Measurements from ENCODE around the gene WFS1.

The WFS1 gene

GRCh38 chr4:6227412-6228157 is 42.1 kb upstream of the WFS1 start:
- DNase-seq (ENCODE audit: low read depth, low spot score): no peak
- Histone ChIP-seq H3K9me3 (ENCODE audit: low read depth, low read length) (no peaks in the 10 kb centered on the region), H3K9ac (ENCODE audit: insufficient read length) (no peak overlapping the region), H3K4me3 (no peak overlapping the region), H3K27ac (no peak overlapping the region), H3K36me3 (ENCODE audit: insufficient read depth, low read length) (no peaks in the 10 kb centered on the region)
- no peak for TF ChIP-seq EZH2 (IDR thresholded peaks at IDR 0.05)
- TF ChIP-seq FOXP2 (optimal IDR thresholded peaks at IDR 0.05; ENCODE audit: control extremely low read depth, extremely low read length, insufficient read depth): no peak
- no peak for TF ChIP-seq POLR2AphosphoS5 (IDR thresholded peaks at IDR 0.05; ENCODE audit: borderline replicate concordance, low read depth, low read length)

DNA sequence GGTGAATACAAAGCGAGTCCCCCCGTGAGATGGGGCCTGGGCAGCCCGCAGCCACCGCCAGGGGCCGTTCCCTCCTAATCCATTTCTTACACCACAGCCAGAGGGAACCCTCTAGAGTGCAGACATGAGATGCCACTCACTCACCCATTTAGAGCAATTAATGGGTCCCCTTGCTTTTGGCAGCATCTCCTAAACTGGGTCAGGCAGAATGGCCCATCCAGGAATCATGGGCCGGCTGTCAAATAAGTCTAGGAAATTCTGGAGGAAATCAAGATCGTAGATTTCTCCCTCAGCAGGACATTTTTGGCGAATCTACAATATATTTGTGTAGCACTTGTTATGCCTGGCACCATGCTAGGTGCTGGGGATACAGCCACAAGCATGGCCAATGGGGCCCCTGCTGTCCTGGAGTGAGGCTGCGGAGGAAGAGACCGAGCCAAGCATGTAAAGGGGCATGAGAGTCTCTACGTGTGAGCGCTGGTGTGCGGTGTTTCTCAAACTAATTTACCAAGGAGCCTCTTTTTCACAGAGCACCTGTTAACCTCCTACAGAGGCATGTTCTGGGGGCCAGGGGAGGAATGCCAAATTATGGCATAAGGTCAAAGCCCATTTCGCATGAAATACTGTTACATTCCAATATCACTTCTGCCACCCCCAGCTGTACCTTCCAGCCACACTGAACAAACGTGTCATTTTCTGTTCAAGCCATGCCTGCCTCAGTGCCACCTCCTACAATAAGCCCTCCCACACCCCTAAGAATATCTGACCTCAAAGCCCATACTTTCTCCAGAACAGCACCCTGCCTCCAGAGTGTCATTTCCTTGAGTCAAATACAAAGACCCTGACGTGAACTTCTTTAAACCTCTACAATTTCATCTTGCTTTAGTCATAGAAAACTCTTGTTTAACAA is 41.2 kb upstream of the WFS1 start:
- DNase-seq (ENCODE audit: low read depth, low spot score): no peak
- TF ChIP-seq EZH2 (IDR thresholded peaks at IDR 0.05): no peak
- TF ChIP-seq POLR2AphosphoS5 (IDR thresholded peaks at IDR 0.05; ENCODE audit: borderline replicate concordance, low read depth, low read length): no peak
- no peak for TF ChIP-seq FOXP2 (optimal IDR thresholded peaks at IDR 0.05; ENCODE audit: control extremely low read depth, extremely low read length, insufficient read depth)
- H3K9ac ChIP-seq (ENCODE audit: insufficient read length): no peak overlapping the region
- H3K4me3 ChIP-seq: no peak overlapping the region
- no peaks in the 10 kb centered on the region for H3K9me3 ChIP-seq (ENCODE audit: low read depth, low read length)
- no peak overlapping the region for H3K27ac ChIP-seq
- H3K36me3 ChIP-seq (ENCODE audit: insufficient read depth, low read length): no peaks in the 10 kb centered on the region

DNA sequence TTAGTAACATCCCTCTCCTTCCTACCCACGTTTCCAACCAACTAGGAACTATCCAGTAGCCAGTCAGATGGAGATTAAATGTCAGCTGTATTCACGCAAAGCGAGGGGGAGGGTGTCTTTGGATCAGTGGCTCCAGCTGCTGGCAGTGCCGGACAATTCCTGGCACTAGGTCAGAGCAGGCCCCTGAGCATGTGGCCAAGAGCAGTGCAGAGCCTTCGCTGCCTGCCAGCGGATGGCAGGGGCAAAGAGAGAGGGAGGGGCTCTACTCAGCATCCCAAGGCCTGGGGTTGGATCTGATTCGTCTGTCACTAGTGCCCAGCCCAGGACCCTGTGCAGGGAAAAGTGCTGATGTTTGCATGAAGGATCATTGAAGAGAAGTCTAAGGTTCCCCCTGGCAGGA is 40.6 kb upstream of the WFS1 start:
- no peak for DNase-seq (ENCODE audit: low read depth, low spot score)
- no peaks in the 10 kb centered on the region for H3K36me3 ChIP-seq (ENCODE audit: insufficient read depth, low read length)
- no peak overlapping the region for H3K27ac ChIP-seq
- H3K4me3 ChIP-seq: no peak overlapping the region
- H3K9me3 ChIP-seq (ENCODE audit: low read depth, low read length): no peaks in the 10 kb centered on the region
- no peak overlapping the region for H3K9ac ChIP-seq (ENCODE audit: insufficient read length)
- TF ChIP-seq POLR2AphosphoS5 (IDR thresholded peaks at IDR 0.05; ENCODE audit: borderline replicate concordance, low read depth, low read length): no peak

GRCh38 chr4:6229671-6230501 is 39.8 kb upstream of the WFS1 start:
- Histone ChIP-seq H3K27ac (no peak overlapping the region), H3K9ac (ENCODE audit: insufficient read length) (no peak overlapping the region), H3K36me3 (ENCODE audit: insufficient read depth, low read length) (no peaks in the 10 kb centered on the region), H3K9me3 (ENCODE audit: low read depth, low read length) (no peaks in the 10 kb centered on the region), H3K4me3 (no peak overlapping the region)
- DNase-seq (ENCODE audit: low read depth, low spot score): no peak
- TF ChIP-seq EZH2 (IDR thresholded peaks at IDR 0.05) (no peak), FOXP2 (optimal IDR thresholded peaks at IDR 0.05; ENCODE audit: control extremely low read depth, extremely low read length, insufficient read depth) (no peak), POLR2AphosphoS5 (IDR thresholded peaks at IDR 0.05; ENCODE audit: borderline replicate concordance, low read depth, low read length) (no peak)

GRCh38 chr4:6230502-6230785 is 39.2 kb upstream of the WFS1 start:
- Histone ChIP-seq H3K4me3 (no peak overlapping the region), H3K36me3 (ENCODE audit: insufficient read depth, low read length) (no peaks in the 10 kb centered on the region), H3K27ac (no peak overlapping the region), H3K9ac (ENCODE audit: insufficient read length) (no peak overlapping the region), H3K9me3 (ENCODE audit: low read depth, low read length) (no peaks in the 10 kb centered on the region)
- no peak for DNase-seq (ENCODE audit: low read depth, low spot score)
- TF ChIP-seq EZH2 (IDR thresholded peaks at IDR 0.05): no peak
- TF ChIP-seq FOXP2 (optimal IDR thresholded peaks at IDR 0.05; ENCODE audit: control extremely low read depth, extremely low read length, insufficient read depth): no peak
- no peak for TF ChIP-seq POLR2AphosphoS5 (IDR thresholded peaks at IDR 0.05; ENCODE audit: borderline replicate concordance, low read depth, low read length)

GRCh38 chr4:6230827-6231662 is 38.6 kb upstream of the WFS1 start:
- no peak overlapping the region for H3K4me3 ChIP-seq
- H3K36me3 ChIP-seq (ENCODE audit: insufficient read depth, low read length): no peaks in the 10 kb centered on the region
- TF ChIP-seq POLR2AphosphoS5 (IDR thresholded peaks at IDR 0.05; ENCODE audit: borderline replicate concordance, low read depth, low read length) (no peak), FOXP2 (optimal IDR thresholded peaks at IDR 0.05; ENCODE audit: control extremely low read depth, extremely low read length, insufficient read depth) (no peak), EZH2 (IDR thresholded peaks at IDR 0.05) (no peak)
- DNase-seq (ENCODE audit: low read depth, low spot score): no peak
- no peaks in the 10 kb centered on the region for H3K9me3 ChIP-seq (ENCODE audit: low read depth, low read length)
- H3K27ac ChIP-seq: no peak overlapping the region
- H3K9ac ChIP-seq (ENCODE audit: insufficient read length): no peak overlapping the region

GRCh38 chr4:6231663-6232165 is 37.9 kb upstream of the WFS1 start:
- no peak for DNase-seq (ENCODE audit: low read depth, low spot score)
- Histone ChIP-seq H3K27ac (no peak overlapping the region), H3K36me3 (ENCODE audit: insufficient read depth, low read length) (no peaks in the 10 kb centered on the region), H3K4me3 (no peak overlapping the region), H3K9ac (ENCODE audit: insufficient read length) (no peak overlapping the region), H3K9me3 (ENCODE audit: low read depth, low read length) (no peaks in the 10 kb centered on the region)
- TF ChIP-seq EZH2 (IDR thresholded peaks at IDR 0.05): no peak
- TF ChIP-seq POLR2AphosphoS5 (IDR thresholded peaks at IDR 0.05; ENCODE audit: borderline replicate concordance, low read depth, low read length): no peak
- TF ChIP-seq FOXP2 (optimal IDR thresholded peaks at IDR 0.05; ENCODE audit: control extremely low read depth, extremely low read length, insufficient read depth): no peak

Measured in SK-N-MC (cell line).